Right ventricle myocardium superior (tissue), 1 donor: ENCODE measurements around the gene TMEM221. TPM values are rescaled to one million over a fixed set of nuclear protein-coding genes. Genes with fewer than 3 reads are reported as not detected.

Experiments used
- ATAC-seq: fragments of 200-7000 bp; cut with Tn5 transposase; one replicate; pipeline ENCODE4 v1.9.1; 2020; ENCODE audit warnings: mild to moderate bottlenecking; ENCODE audit not compliant: poor library complexity
- DNase-seq: peaks from one replicate; pipeline ENCODE4 v3.0.0-alpha.2; 2020
- intact Hi-C: fragments of 100-400 bp; cut with DNase I; formaldehyde crosslinking; loops from one replicate; pipeline ENCODE4 v1.11.2; 2022
- total RNA-seq: library from RNA; stranded (reverse); fragmentation: NEBNext Ultra II Directional; extraction: Animal tissue kit (Norgen Biotek cat#: 25700); gene quantifications from one replicate; pipeline ENCODE4 v1.2.1, GENCODE V29; 2021
- donor health status: DM: no; HTN: yes; CAD: no; lungs with severe emphysema.

The TMEM221 gene
- total RNA-seq, 1 donor from 2014 or later, result 0.11 TPM

- no peak for DNase-seq
- no peak for ATAC-seq
- intact Hi-C loops, result no loop called here
These were observed 56.9 kb downstream of the TMEM221 start for GRCh38 chr19:17391371-17392151.

GRCh38 chr19:17390665-17391370, 57.6 kb downstream of the TMEM221 start:
- intact Hi-C loops, result no loop called here
- DNase-seq (peak; percentile 93), ATAC-seq (peak; percentile 97)

- ATAC-seq, result no peak
These were observed 58.4 kb downstream of the TMEM221 start for GRCh38 chr19:17389957-17390664.

GRCh38 chr19:17389288-17389687, 59.2 kb downstream of the TMEM221 start:
- intact Hi-C loops, result loop anchor here (5.0 to 10.0 kb wide), 2 partner anchors 42 to 94 kb away; no protein-coding TSS in a partner anchor

More at GRCh38 chr19:17389957-17390664, 58.4 kb downstream of the TMEM221 start:
- intact Hi-C loops, result loop anchor here (5.0 to 10.0 kb wide), 2 partner anchors 43 to 95 kb away; no protein-coding TSS in a partner anchor
- no peak for DNase-seq

GRCh38 chr19:17385878-17386611, 62.4 kb downstream of the TMEM221 start:
- intact Hi-C loops, result loop anchor here (5.0 to 10.0 kb wide), 2 partner anchors 39 to 91 kb away; no protein-coding TSS in a partner anchor
- DNase-seq (peak; percentile 81), ATAC-seq (peak; percentile 70)

More at GRCh38 chr19:17389288-17389687, 59.2 kb downstream of the TMEM221 start:
- no peak for ATAC-seq
- no peak for DNase-seq

Other genes with a start within 250 kb of the TMEM221 start
- 30.7 TPM for gene USE1, start 233.3 kb downstream of the TMEM221 start, total RNA-seq
- gene OCEL1, start 222.4 kb downstream of the TMEM221 start, total RNA-seq, result 22.4 TPM
- 77.3 TPM for gene NR2F6, start 202.7 kb downstream of the TMEM221 start, total RNA-seq
- 7.9 TPM for gene USHBP1, start 183.9 kb downstream of the TMEM221 start, total RNA-seq
- gene BABAM1, start 181.2 kb downstream of the TMEM221 start, total RNA-seq, result 77.9 TPM
- 0.13 TPM for gene ANKLE1, start 166.8 kb downstream of the TMEM221 start, total RNA-seq
- gene ABHD8, start 145.2 kb downstream of the TMEM221 start, total RNA-seq, result 12.2 TPM
- gene MRPL34, start 142.8 kb downstream of the TMEM221 start, total RNA-seq, result 224 TPM
- gene DDA1, start 139.1 kb downstream of the TMEM221 start, total RNA-seq, result 27.4 TPM
- gene ANO8, start 113.8 kb downstream of the TMEM221 start, total RNA-seq, result 8.3 TPM
- 9.3 TPM for gene GTPBP3, start 111.1 kb downstream of the TMEM221 start, total RNA-seq
- gene PLVAP, start 71.3 kb downstream of the TMEM221 start, total RNA-seq, result 18.1 TPM
- gene CCDC194, start 54.5 kb downstream of the TMEM221 start, total RNA-seq, result not detected
- gene BST2, start 43.0 kb downstream of the TMEM221 start, total RNA-seq, result 46.5 TPM
- 20.3 TPM for gene MVB12A, start 28.6 kb downstream of the TMEM221 start, total RNA-seq
- 0.24 TPM for gene NXNL1, start 12.3 kb upstream of the TMEM221 start, total RNA-seq
- gene SLC27A1, start 21.9 kb upstream of the TMEM221 start, total RNA-seq, result 64.2 TPM
- 19.6 TPM for gene PGLS, start 63.0 kb upstream of the TMEM221 start, total RNA-seq
- 29.9 TPM for gene COLGALT1, start 107.0 kb upstream of the TMEM221 start, total RNA-seq
- 0.05 TPM for gene UNC13A, start 239.7 kb upstream of the TMEM221 start, total RNA-seq